Astrocyte (in vitro differentiated cells and primary cell): ENCODE measurements around the gene ZNF26. TPM values are rescaled to one million over a fixed set of nuclear protein-coding genes. Genes with fewer than 3 reads are reported as not detected.

ENCODE experiments used
- DNase-seq: peaks from one replicate; pipeline ENCODE4 v3.0.0-alpha.2; 2010; ENCODE audit warnings: low read depth
- FAIRE-seq: peaks from 2 replicates; lab custom pipeline; 2011; peaks lifted over from hg19 to GRCh38; lab: Jason Lieb, UNC
- H2AFZ ChIP-seq: 2 replicates; pipeline ENCODE4 v1.6.0; 2012; ENCODE audit warnings: low read depth, low read length, inconsistent platforms
- H3K27ac ChIP-seq: 2 replicates; pipeline ENCODE4 v1.5.1; 2011; ENCODE audit warnings: low read depth, low read length, inconsistent platforms
- H3K27me3 ChIP-seq: 2 replicates; pipeline ENCODE4 v1.6.0; 2011; ENCODE audit warnings: low read length, inconsistent platforms; ENCODE audit not compliant: insufficient read depth
- H3K36me3 ChIP-seq: 2 replicates; pipeline ENCODE4 v1.5.1; 2011; ENCODE audit warnings: low read length, inconsistent platforms; ENCODE audit not compliant: insufficient read depth
- H3K4me1 ChIP-seq: 2 replicates; pipeline ENCODE4 v1.5.1; 2011; ENCODE audit warnings: low read length, inconsistent platforms; ENCODE audit not compliant: insufficient read depth
- H3K4me2 ChIP-seq: 2 replicates; pipeline ENCODE4 v1.6.0; 2012; ENCODE audit warnings: low read length, inconsistent platforms
- H3K4me3 ChIP-seq: 2 replicates; pipeline ENCODE4 v1.5.1; 2011; ENCODE audit warnings: low read depth, mild to moderate bottlenecking, low read length, inconsistent platforms; ENCODE audit not compliant: insufficient read depth
- H3K79me2 ChIP-seq: 2 replicates; pipeline ENCODE4 v1.6.0; 2012; ENCODE audit warnings: mild to moderate bottlenecking, low read length, inconsistent platforms; ENCODE audit not compliant: insufficient read depth
- H3K9ac ChIP-seq: 2 replicates; pipeline ENCODE4 v1.6.0; 2012; ENCODE audit warnings: mild to moderate bottlenecking, low read length, inconsistent platforms
- H3K9me3 ChIP-seq: 2 replicates; pipeline ENCODE4 v1.5.1; 2012; ENCODE audit warnings: low read depth, mild to moderate bottlenecking, low read length, inconsistent platforms; ENCODE audit not compliant: insufficient read depth
- H4K20me1 ChIP-seq: 2 replicates; pipeline ENCODE4 v1.6.0; 2012; ENCODE audit warnings: low read length, inconsistent platforms; ENCODE audit not compliant: insufficient read depth
- H3K27ac Mint-ChIP-seq: one replicate; pipeline ENCODE4 v1.8.0; 2021; ENCODE audit warnings: mild to moderate bottlenecking, mixed read lengths; ENCODE audit not compliant: unreplicated experiment
- H3K27me3 Mint-ChIP-seq: one replicate; pipeline ENCODE4 v1.8.0; 2021; ENCODE audit warnings: low read depth, mixed read lengths; ENCODE audit not compliant: unreplicated experiment
- H3K36me3 Mint-ChIP-seq: one replicate; pipeline ENCODE4 v1.8.0; 2021; ENCODE audit warnings: low read depth, mixed read lengths; ENCODE audit not compliant: unreplicated experiment
- H3K4me1 Mint-ChIP-seq: one replicate; pipeline ENCODE4 v1.8.0; 2021; ENCODE audit warnings: low read depth, mixed read lengths; ENCODE audit not compliant: unreplicated experiment
- H3K4me3 Mint-ChIP-seq: one replicate; pipeline ENCODE4 v1.8.0; 2021; ENCODE audit warnings: mild to moderate bottlenecking, moderate library complexity, mixed read lengths; ENCODE audit not compliant: unreplicated experiment
- H3K9me3 Mint-ChIP-seq: one replicate; pipeline ENCODE4 v1.8.0; 2021; ENCODE audit warnings: mild to moderate bottlenecking, mixed read lengths; ENCODE audit not compliant: unreplicated experiment
- EZH2 ChIP-seq: IDR thresholded peaks from 2 replicates; pipeline ENCODE4 v1.6.1; 2012; ENCODE audit warnings: mild to moderate bottlenecking, low read length, inconsistent platforms; ENCODE audit not compliant: insufficient read depth
- total RNA-seq: library from RNA; stranded (reverse); gene quantifications from 2 replicates; pipeline ENCODE4 v1.2.1, GENCODE V29; 2021
- TF ChIP-seq, protein P1 (sequence below): IDR thresholded peaks from 2 replicates; pipeline ENCODE4 v1.5.1; 2011; ENCODE audit warnings: low read depth, mild to moderate bottlenecking, inconsistent platforms, low read length, moderate library complexity; ENCODE audit not compliant: insufficient read depth

ZNF26 gene
- total RNA-seq, 1 donor from 2014 or later: 11.7 TPM

DNA sequence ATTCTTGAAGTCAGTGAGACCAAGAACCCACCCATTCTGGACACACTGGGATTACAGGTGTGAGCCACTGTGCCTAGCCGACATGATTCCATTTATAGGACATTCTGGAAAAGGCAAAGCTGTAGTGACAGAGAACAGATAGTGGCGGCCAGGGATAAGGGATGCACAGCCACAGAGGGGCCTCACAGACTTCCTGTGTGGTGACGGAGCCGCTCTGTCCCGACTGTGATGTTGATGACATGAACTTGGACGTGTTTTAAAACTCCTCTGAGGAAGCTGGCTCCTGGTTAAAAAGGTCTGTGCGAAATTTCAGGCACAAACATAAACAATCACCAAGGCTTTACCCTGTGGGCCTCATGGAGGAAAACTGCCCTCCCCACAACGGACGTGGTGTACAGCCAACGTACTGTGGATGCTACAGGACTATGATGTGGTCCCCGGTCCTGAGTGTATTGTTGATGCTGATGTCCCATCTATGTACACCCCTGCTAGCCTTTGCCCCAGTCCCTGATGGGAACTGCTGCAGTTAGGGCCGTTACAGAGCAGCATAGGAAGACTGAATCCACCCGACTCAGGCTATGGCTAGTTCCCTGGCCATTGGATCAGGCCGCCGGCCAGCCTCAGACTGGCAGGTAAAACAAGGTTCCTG, 46.0 kb upstream of the ZNF26 start:
- no peak for DNase-seq
- H3K9ac ChIP-seq: no peak overlapping the region
- no peak overlapping the region for H3K27ac Mint-ChIP-seq
- no peaks in the 10 kb centered on the region for H3K4me1 Mint-ChIP-seq
- peaks cover 32% of the 10 kb centered on the region for H3K9me3 ChIP-seq
- no peak for FAIRE-seq
- H3K36me3 Mint-ChIP-seq: peaks cover 69% of the 10 kb centered on the region
- H3K27ac ChIP-seq: no peak overlapping the region
- H3K4me2 ChIP-seq: no peak overlapping the region
- peak overlapping the region; percentile 5 for H3K4me3 ChIP-seq
- H3K4me1 ChIP-seq: no peaks in the 10 kb centered on the region
- no peaks in the 10 kb centered on the region for H4K20me1 ChIP-seq
- H3K27me3 ChIP-seq: no peaks in the 10 kb centered on the region
- H2AFZ ChIP-seq: no peak overlapping the region
- H3K27me3 Mint-ChIP-seq: no peaks in the 10 kb centered on the region
- peaks cover 59% of the 10 kb centered on the region for H3K9me3 Mint-ChIP-seq
- H3K4me3 Mint-ChIP-seq: no peak overlapping the region
- TF ChIP-seq EZH2: no peak
- TF ChIP-seq, protein P1, sequence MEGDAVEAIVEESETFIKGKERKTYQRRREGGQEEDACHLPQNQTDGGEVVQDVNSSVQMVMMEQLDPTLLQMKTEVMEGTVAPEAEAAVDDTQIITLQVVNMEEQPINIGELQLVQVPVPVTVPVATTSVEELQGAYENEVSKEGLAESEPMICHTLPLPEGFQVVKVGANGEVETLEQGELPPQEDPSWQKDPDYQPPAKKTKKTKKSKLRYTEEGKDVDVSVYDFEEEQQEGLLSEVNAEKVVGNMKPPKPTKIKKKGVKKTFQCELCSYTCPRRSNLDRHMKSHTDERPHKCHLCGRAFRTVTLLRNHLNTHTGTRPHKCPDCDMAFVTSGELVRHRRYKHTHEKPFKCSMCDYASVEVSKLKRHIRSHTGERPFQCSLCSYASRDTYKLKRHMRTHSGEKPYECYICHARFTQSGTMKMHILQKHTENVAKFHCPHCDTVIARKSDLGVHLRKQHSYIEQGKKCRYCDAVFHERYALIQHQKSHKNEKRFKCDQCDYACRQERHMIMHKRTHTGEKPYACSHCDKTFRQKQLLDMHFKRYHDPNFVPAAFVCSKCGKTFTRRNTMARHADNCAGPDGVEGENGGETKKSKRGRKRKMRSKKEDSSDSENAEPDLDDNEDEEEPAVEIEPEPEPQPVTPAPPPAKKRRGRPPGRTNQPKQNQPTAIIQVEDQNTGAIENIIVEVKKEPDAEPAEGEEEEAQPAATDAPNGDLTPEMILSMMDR: no peak
- peaks cover 26% of the 10 kb centered on the region for H3K36me3 ChIP-seq
- no peaks in the 10 kb centered on the region for H3K79me2 ChIP-seq

DNA sequence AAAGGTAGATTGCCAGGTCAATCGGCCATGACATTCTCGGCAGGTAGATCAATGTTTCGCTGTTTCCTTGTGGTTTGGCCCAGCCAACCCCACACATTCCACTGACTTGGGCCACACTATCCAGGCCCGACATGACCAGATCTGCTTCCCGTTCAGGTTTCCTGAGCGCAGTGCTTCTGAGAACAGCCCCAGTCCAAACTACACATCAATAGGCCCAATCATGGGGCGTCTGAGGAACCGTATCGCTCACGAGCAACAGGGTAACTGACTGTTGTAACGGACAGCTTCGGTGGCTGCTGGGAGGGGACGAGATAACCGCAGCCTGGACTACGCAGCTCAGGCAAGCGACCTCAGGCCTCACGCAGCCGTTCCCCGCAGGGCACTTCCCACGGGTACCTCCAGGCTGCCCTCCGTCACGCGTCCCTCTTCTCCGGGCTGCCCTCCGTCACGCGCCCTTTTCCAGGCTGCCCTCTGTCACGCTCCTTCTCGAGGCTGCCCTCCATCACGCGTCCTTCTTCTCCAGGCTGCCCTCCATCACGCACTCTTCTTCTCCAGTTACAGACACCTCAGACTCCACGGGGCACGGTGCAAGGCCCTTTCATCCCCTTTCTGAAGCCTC, 44.7 kb upstream of the ZNF26 start:
- TF ChIP-seq, protein P1: no peak
- TF ChIP-seq EZH2: no peak
- H3K4me1 Mint-ChIP-seq: no peaks in the 10 kb centered on the region
- Histone ChIP-seq H3K27ac (no peak overlapping the region), H3K36me3 (peaks cover 34% of the 10 kb centered on the region), H3K4me1 (no peaks in the 10 kb centered on the region), H3K79me2 (peaks cover under 1% of the 10 kb centered on the region), H3K9me3 (peaks cover 40% of the 10 kb centered on the region), H4K20me1 (no peaks in the 10 kb centered on the region), H3K4me3 (no peak overlapping the region), H3K27me3 (no peaks in the 10 kb centered on the region), H2AFZ (no peak overlapping the region), H3K4me2 (no peak overlapping the region), H3K9ac (no peak overlapping the region)
- DNase-seq: no peak
- H3K27ac Mint-ChIP-seq: no peak overlapping the region
- H3K36me3 Mint-ChIP-seq: peaks cover 72% of the 10 kb centered on the region
- no peaks in the 10 kb centered on the region for H3K27me3 Mint-ChIP-seq
- no peak for FAIRE-seq
- H3K9me3 Mint-ChIP-seq: peaks cover 58% of the 10 kb centered on the region
- no peak overlapping the region for H3K4me3 Mint-ChIP-seq

DNA sequence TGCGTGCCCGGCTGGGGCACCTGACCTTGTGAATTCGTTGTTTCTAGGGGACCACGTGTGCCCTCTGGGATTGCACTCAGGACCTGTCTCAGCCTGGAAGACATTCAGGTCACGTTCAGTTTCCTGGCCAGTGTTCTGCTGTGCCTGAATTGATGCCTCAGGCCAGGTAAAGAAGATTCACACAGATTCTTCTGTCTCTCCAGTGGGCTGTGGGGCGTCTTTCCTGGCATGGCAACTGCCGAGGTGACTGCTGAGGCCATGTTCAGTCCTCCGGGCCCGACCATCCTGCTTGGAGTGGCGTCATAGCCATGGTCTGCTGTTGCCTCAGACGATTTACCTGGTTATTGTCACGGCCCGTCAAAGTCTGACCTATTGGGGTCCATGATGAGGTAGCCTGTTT, 43.6 kb upstream of the ZNF26 start:
- Histone ChIP-seq H3K79me2 (peaks cover 5% of the 10 kb centered on the region), H3K4me3 (no peak overlapping the region), H4K20me1 (no peaks in the 10 kb centered on the region), H3K27me3 (no peaks in the 10 kb centered on the region), H3K9me3 (peaks cover 43% of the 10 kb centered on the region), H2AFZ (no peak overlapping the region), H3K36me3 (peaks cover 34% of the 10 kb centered on the region), H3K4me1 (no peaks in the 10 kb centered on the region), H3K27ac (no peak overlapping the region), H3K9ac (no peak overlapping the region), H3K4me2 (no peak overlapping the region)
- TF ChIP-seq EZH2: no peak
- TF ChIP-seq, protein P1: no peak
- no peaks in the 10 kb centered on the region for H3K27me3 Mint-ChIP-seq
- FAIRE-seq (no peak), DNase-seq (no peak)
- no peak overlapping the region for H3K4me3 Mint-ChIP-seq
- peaks cover 49% of the 10 kb centered on the region for H3K9me3 Mint-ChIP-seq
- no peak overlapping the region for H3K27ac Mint-ChIP-seq
- peaks cover 66% of the 10 kb centered on the region for H3K36me3 Mint-ChIP-seq
- no peaks in the 10 kb centered on the region for H3K4me1 Mint-ChIP-seq
